K562 (cell line): ENCODE results near the gene RAB21.

Experiments used
- ARNT ChIP-seq, 2 experiments: fragments of 450-650 bp; IDR thresholded peaks; 2 replicates each; pipeline ENCODE4 v1.6.1; 2016; ENCODE audit warnings: mild to moderate bottlenecking in 1 of 2
- SMAD1 ChIP-seq: fragments of 150-350 bp; IDR thresholded peaks from 2 replicates; pipeline ENCODE4 v1.6.1; 2014; ENCODE audit warnings: low read length, low read depth; ENCODE audit not compliant: partially characterized antibody
- TCF7L2 ChIP-seq: fragments of 150-350 bp; IDR thresholded peaks from 2 replicates; pipeline ENCODE4 v1.6.1; 2016; ENCODE audit warnings: low read depth, mild to moderate bottlenecking, low read length, moderate library complexity
- TF ChIP-seq, protein P1 (sequence below): fragments of 450-650 bp; IDR thresholded peaks from 2 replicates; pipeline ENCODE4 v1.6.1; 2016; ENCODE audit warnings: antibody characterized with exemption
- TF ChIP-seq, protein P2 (sequence below), 2 experiments: fragments of 450-650 bp in 1 of 2; sonication (generic) in 1 of 2; formaldehyde crosslinking in 1 of 2; IDR thresholded peaks in 1 of 2; conservative IDR thresholded peaks in 1 of 2; 2 replicates each; pipeline versions ENCODE4 v1.6.1 to v1.8.1; 2016 to 2023; ENCODE audit warnings: mild to moderate bottlenecking in 2 of 2, moderate library complexity in 2 of 2, inconsistent platforms in 1 of 2, missing genetic modification reagents in 1 of 2
- TF ChIP-seq, protein P3 (sequence below), 3 experiments: IDR thresholded peaks in 2 of 3; conservative IDR thresholded peaks in 1 of 3; 2 replicates each; pipeline ENCODE4 v1.5.1; 2011 to 2012; ENCODE audit warnings: low read length in 3 of 3, mild to moderate bottlenecking in 3 of 3, control low read depth in 2 of 3, improper control_type of control experiment in 1 of 3, inconsistent platforms in 1 of 3, low read depth in 1 of 3, mixed read lengths in 1 of 3, moderate library complexity in 1 of 3; ENCODE audit not compliant: insufficient read depth in 2 of 3

DNA sequence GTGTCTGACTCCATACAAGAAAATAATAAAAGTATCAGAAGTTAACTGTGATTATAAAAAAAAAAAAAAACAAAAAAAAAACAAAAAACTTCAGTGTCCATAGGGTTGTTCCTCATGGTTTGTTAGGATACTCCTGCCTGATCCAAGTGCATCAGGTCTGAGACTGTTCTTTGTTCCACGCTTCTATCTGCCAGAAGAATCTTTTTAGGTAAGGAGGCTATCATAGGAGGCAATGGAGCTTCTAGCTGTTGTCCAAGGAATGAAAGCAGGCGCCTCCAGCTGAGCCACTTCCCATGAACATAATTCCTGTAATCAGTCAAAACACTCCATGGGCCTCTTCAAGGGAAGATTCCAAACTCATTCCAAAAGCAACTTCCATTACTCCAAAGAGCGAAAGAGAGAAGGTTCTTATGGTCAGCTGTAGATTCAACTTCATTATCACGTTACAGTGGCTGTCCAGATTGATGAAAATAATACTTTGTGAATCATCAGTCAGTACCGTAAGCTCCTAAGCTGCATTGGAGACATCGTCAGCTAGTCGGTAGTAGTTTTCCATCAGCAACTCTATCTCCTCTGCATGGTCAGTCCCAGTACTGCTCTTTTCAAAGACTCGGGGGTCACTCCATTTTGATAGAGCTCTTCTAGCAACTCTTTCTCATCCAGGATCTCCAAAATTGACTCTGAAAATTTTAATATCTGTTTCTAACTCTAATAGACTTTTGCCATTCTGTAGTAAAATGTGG, 94.6 kb downstream of the RAB21 start:
- TF ChIP-seq ARNT (IDR thresholded peaks at IDR 0.05) (no peak), TCF7L2 (no peak), SMAD1 (no peak)
- TF ChIP-seq, protein P1, sequence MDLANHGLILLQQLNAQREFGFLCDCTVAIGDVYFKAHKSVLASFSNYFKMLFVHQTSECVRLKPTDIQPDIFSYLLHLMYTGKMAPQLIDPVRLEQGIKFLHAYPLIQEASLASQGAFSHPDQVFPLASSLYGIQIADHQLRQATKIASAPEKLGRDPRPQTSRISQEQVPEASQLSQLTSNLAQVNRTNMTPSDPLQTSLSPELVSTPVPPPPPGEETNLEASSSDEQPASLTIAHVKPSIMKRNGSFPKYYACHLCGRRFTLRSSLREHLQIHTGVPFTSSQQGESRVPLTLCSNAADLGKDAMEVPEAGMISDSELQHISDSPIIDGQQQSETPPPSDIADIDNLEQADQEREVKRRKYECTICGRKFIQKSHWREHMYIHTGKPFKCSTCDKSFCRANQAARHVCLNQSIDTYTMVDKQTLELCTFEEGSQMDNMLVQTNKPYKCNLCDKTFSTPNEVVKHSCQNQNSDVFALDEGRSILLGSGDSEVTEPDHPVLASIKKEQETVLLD = no peak
- TF ChIP-seq, protein P2, sequence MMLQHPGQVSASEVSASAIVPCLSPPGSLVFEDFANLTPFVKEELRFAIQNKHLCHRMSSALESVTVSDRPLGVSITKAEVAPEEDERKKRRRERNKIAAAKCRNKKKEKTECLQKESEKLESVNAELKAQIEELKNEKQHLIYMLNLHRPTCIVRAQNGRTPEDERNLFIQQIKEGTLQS (IDR thresholded peaks at IDR 0.05) = no peak
- TF ChIP-seq, protein P2 (CRISPR knock-in tag; conservative IDR thresholded peaks at IDR 0.05) = no peak
- TF ChIP-seq, protein P3, sequence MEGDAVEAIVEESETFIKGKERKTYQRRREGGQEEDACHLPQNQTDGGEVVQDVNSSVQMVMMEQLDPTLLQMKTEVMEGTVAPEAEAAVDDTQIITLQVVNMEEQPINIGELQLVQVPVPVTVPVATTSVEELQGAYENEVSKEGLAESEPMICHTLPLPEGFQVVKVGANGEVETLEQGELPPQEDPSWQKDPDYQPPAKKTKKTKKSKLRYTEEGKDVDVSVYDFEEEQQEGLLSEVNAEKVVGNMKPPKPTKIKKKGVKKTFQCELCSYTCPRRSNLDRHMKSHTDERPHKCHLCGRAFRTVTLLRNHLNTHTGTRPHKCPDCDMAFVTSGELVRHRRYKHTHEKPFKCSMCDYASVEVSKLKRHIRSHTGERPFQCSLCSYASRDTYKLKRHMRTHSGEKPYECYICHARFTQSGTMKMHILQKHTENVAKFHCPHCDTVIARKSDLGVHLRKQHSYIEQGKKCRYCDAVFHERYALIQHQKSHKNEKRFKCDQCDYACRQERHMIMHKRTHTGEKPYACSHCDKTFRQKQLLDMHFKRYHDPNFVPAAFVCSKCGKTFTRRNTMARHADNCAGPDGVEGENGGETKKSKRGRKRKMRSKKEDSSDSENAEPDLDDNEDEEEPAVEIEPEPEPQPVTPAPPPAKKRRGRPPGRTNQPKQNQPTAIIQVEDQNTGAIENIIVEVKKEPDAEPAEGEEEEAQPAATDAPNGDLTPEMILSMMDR (IDR thresholded peaks at IDR 0.05 in 2 of 3, conservative IDR thresholded peaks at IDR 0.05 in 1 of 3; ENCODE audit: insufficient read depth in 2 of 3, low read depth in 1 of 3, low read length in 3 of 3) = no peak
